GM18520 (cell line): ENCODE data around the gene SLC6A18.
"Not testable (repeated sequence)": the region's sequence is repeated elsewhere in the genome, so short reads cannot be mapped to it uniquely, and the experiment has no call there.

ENCODE experiments used
- ATAC-seq: cut with Tn5 transposase; IDR thresholded peaks from one replicate; pipeline ENCODE4 v1.9.1; 2021; ENCODE audit not compliant: unreplicated experiment

The SLC6A18 gene

DNA sequence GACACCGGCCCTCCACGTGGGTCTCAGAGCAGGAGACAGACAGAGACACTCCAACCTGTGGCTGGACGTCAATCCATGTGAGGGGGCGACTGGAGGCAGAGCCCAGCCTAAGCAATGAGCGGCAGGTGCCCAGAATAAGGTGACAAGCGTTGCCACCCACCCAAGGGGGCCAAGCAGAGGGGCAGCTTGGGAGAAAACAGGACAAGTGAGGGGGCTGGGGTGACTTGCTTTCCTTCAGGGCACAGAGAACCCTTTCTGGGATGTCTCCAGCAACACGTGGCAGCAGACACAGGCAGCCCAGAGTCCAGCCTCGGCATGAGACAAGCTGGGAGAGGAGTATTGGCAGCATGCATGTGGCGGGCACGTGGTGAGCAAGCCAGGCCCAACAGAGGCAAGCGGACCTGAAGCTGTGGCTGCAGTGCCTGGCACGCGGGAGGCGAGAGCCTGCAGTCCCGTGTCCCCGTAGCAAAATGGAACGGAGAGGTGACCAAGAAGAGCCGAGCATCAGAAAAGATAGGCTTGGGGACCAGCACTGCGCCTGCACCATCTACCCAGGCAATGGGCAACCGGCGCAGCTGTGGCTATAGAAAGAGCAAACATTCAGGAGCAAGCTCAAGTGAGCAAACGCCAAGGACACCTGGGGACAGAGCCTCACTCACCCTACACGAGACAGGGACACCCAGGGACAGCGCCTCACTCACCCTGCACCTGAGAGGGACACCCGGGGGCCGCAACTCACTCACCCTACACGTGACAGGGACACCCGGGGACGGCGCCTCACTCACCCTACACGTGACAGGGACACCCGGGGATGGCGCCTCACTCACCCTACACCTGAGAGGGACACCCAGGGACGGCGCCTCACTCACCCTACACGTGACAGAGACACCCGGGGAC, 63.5 kb downstream of the SLC6A18 start:
- ATAC-seq: no peak

DNA sequence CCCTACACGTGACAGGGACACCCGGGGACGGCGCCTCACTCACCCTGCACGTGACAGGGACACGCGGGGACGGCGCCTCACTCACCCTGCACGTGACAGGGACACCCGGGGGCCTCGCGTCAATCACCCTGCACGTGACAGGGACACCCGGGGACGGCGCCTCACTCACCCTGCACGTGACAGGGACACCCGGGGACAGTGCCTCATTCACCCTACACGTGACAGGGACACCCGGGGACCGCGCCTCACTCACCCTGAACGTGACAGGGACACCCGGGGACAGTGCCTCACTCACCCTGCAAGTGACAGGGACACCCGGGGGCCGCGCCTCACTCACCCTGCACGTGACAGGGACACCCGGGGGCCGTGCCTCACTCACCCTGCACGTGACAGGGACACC, 64.4 kb downstream of the SLC6A18 start:
- not testable (repeated sequence) for ATAC-seq

DNA sequence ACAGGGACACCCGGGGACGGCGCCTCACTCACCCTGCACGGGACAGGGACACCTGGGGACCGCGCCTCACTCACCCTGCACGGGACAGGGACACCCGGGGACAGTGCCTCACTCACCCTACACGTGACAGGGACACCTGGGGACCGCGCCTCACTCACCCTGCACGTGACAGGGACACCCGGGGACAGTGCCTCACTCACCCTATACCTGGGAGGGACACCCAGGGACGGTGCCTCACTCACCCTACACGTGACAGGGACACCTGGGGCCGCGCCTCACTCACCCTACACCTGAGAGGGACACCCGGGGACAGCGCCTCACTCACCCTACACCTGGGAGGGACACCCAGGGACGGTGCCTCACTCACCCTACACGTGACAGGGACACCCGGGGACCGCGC, 65.8 kb downstream of the SLC6A18 start:
- ATAC-seq: not testable (repeated sequence)

DNA sequence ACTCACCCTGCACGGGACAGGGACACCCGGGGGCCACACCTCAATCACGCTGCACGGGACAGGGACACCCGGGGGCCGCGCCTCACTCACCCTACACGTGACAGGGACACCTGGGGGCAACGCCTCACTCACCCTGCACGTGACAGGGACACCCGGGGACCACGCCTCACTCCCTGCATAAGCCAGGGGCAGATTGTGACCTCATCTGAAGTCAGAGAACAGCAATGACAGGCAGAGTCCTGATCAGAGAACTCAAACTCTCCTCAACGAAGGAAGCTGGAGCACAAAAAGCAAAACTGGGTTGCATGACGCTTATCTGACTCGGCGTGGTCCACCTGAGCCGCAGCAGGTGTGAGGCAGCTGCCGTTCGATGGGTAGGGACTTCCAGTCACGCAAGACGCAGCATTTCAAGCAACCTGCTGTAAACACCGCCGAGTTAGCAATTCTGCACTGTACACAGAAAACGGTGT, 66.5 kb downstream of the SLC6A18 start:
- ATAC-seq: no peak

DNA sequence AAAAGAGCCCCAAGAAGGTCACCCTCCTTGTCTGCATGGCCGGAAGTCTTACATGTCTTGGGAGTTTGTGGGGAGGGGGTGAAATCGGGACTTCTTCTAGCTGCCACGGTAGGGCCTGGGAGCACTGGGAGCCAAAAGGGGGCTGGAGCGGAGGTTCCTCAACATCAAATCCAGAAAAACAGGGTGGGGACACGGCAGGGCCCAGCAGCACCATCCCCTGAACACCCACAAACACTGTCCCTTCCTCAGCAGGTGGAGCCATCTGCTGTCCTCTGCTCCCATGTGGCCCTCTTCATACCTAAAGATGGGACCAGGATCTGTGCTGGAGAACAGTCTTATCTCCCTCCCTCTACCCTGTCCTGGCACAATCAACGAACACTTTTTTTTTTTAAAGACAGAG, 67.0 kb downstream of the SLC6A18 start:
- ATAC-seq: no peak

DNA sequence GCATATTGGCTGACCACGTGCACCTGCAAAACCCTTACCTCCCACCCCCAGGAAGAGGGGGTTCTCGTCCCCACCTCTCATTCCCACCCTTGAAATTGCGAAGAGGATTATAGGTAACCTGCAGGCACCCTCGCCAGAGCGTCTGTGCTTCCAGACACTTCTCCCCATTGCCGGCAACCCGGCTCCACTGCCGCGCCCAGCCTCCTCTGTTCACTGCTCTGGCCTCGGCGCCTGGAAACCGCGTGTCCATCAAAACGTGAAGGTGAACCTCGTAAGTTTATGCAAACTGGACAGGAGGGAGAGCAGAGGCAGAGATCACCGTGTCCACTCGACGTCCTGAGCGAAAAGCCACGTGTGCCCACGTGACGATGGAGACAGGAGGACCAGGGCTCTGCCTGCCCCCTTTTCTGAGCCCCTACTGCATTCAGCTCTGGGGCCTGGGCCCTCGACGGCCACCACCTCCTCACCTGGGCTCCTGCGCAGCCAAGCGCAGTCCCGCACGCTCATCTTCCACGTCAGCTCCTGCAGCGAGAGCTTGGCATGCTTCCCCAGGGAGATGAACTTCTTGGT, 67.8 kb downstream of the SLC6A18 start:
- ATAC-seq: no peak

DNA sequence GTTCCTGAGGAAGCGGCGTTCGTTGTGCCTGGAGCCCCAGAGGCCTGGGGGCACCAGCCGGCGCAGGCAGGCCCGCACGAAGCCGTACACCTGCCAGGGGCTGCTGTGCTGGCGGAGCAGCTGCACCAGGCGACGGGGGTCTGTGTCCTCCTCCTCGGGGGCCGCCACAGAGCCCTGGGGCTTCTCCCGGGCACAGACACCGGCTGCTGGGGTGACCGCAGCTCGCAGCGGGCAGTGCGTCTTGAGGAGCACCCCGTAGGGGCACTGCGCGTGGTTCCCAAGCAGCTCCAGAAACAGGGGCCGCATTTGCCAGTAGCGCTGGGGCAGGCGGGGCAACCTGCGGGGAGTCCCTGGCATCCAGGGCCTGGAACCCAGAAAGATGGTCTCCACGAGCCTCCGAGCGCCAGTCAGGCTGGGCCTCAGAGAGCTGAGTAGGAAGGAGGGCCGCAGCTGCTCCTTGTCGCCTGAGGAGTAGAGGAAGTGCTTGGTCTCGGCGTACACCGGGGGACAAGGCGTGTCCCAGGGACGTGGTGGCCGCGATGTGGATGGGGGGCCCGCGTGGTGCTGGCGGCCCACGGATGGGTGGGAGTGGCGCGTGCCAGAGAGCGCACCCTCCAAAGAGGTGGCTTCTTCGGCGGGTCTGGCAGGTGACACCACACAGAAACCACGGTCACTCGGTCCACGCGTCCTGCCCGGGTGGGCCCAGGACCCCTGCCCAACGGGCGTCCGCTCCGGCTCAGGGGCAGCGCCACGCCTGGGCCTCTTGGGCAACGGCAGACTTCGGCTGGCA, 68.4 kb downstream of the SLC6A18 start:
- ATAC-seq: no peak

DNA sequence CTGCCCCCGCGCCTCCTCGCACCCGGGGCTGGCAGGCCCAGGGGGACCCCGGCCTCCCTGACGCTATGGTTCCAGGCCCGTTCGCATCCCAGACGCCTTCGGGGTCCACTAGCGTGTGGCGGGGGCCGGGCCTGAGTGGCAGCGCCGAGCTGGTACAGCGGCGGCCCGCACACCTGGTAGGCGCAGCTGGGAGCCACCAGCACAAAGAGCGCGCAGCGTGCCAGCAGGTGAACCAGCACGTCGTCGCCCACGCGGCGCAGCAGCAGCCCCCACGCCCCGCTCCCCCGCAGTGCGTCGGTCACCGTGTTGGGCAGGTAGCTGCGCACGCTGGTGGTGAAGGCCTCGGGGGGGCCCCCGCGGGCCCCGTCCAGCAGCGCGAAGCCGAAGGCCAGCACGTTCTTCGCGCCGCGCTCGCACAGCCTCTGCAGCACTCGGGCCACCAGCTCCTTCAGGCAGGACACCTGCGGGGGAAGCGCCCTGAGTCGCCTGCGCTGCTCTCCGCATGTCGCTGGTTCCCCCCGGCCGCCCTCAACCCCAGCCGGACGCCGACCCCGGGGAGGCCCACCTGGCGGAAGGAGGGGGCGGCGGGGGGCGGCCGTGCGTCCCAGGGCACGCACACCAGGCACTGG, 69.1 kb downstream of the SLC6A18 start:
- no peak for ATAC-seq

DNA sequence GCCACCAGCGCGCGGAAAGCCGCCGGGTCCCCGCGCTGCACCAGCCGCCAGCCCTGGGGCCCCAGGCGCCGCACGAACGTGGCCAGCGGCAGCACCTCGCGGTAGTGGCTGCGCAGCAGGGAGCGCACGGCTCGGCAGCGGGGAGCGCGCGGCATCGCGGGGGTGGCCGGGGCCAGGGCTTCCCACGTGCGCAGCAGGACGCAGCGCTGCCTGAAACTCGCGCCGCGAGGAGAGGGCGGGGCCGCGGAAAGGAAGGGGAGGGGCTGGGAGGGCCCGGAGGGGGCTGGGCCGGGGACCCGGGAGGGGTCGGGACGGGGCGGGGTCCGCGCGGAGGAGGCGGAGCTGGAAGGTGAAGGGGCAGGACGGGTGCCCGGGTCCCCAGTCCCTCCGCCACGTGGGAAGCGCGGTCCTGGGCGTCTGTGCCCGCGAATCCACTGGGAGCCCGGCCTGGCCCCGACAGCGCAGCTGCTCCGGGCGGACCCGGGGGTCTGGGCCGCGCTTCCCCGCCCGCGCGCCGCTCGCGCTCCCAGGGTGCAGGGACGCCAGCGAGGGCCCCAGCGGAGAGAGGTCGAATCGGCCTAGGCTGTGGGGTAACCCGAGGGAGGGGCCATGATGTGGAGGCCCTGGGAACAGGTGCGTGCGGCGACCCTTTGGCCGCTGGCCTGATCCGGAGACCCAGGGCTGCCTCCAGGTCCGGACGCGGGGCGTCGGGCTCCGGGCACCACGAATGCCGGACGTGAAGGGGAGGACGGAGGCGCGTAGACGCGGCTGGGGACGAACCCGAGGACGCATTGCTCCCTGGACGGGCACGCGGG, 69.9 kb downstream of the SLC6A18 start, which contains the start of gene TERT:
TSS of gene TERT (minus strand) at position 234 of the 815 bp plus-strand sequence. CDS start at position 155, 79 bp downstream.
- no peak for ATAC-seq

DNA sequence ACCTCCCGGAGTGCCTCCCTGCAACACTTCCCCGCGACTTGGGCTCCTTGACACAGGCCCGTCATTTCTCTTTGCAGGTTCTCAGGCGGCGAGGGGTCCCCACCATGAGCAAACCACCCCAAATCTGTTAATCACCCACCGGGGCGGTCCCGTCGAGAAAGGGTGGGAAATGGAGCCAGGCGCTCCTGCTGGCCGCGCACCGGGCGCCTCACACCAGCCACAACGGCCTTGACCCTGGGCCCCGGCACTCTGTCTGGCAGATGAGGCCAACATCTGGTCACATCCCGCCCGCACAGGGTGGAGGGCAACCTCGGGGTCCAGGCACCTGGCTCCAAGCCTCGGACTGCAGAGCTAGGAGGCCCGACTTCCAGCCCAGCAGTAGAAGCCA, 70.5 kb downstream of the SLC6A18 start:
- ATAC-seq: no peak
